DND-41 (cell line): ENCODE data around the gene GEMIN7.

Experiments
- ATAC-seq: fragments of 200-7000 bp; cut with Tn5 transposase; 3 replicates; pipeline ENCODE4 v1.9.1; 2021; ENCODE audit warnings: low read depth; ENCODE audit not compliant: insufficient read depth
- DNase-seq: peaks from one replicate; pipeline ENCODE4 v3.0.0-alpha.2; 2020
- H2AFZ ChIP-seq: 2 replicates; pipeline ENCODE4 v1.6.0; 2012; ENCODE audit warnings: low read depth, low read length
- H3K27ac ChIP-seq: 2 replicates; pipeline ENCODE4 v1.5.1; 2012; ENCODE audit warnings: low read length, inconsistent platforms
- H3K27me3 ChIP-seq: fragments of 200-600 bp; sonication (generic); 2 replicates; pipeline ENCODE4 v1.6.0; 2012; ENCODE audit warnings: low read length, mild to moderate bottlenecking, inconsistent platforms; ENCODE audit not compliant: insufficient read depth, poor library complexity
- H3K36me3 ChIP-seq: 2 replicates; pipeline ENCODE4 v1.5.1; 2012; ENCODE audit warnings: low read length, inconsistent platforms; ENCODE audit not compliant: insufficient read depth
- H3K4me1 ChIP-seq: 2 replicates; pipeline ENCODE4 v1.5.1; 2012; ENCODE audit warnings: mild to moderate bottlenecking, low read length; ENCODE audit not compliant: insufficient read depth
- H3K4me2 ChIP-seq: 2 replicates; pipeline ENCODE4 v1.6.0; 2012; ENCODE audit warnings: mild to moderate bottlenecking, moderate library complexity, low read length, inconsistent platforms; ENCODE audit not compliant: insufficient read depth
- H3K4me3 ChIP-seq, 2 experiments: fragments of 200-600 bp in 1 of 2; shearing (Covaris generic) in 1 of 2; 2 replicates each; pipeline ENCODE4 v1.5.1; 2012 to 2016; ENCODE audit warnings: inconsistent platforms in 2 of 2, low read length in 2 of 2, mild to moderate bottlenecking in 2 of 2, low read depth in 1 of 2, moderate library complexity in 1 of 2
- H3K79me2 ChIP-seq: 2 replicates; pipeline ENCODE4 v1.6.0; 2012; ENCODE audit warnings: low read length, inconsistent platforms; ENCODE audit not compliant: insufficient read depth
- H3K9ac ChIP-seq: 2 replicates; pipeline ENCODE4 v1.6.0; 2012; ENCODE audit warnings: low read depth, mild to moderate bottlenecking, inconsistent platforms, low read length, moderate library complexity
- H3K9me3 ChIP-seq: 2 replicates; pipeline ENCODE4 v1.5.1; 2012; ENCODE audit warnings: low read length, moderate library complexity, mild to moderate bottlenecking, inconsistent platforms; ENCODE audit not compliant: insufficient read depth, severe bottlenecking
- H4K20me1 ChIP-seq: 2 replicates; pipeline ENCODE4 v1.6.0; 2012; ENCODE audit warnings: low read length; ENCODE audit not compliant: insufficient read depth
- CTCF ChIP-seq: IDR thresholded peaks from 2 replicates; pipeline ENCODE4 v1.5.1; 2012; ENCODE audit warnings: borderline replicate concordance, low read length, moderate library complexity, mild to moderate bottlenecking; ENCODE audit not compliant: poor library complexity, severe bottlenecking; ENCODE audit errors: extremely low read depth
- EZH2 ChIP-seq: IDR thresholded peaks from 3 replicates; pipeline ENCODE4 v1.6.1; 2012; ENCODE audit warnings: borderline replicate concordance, low read depth, mild to moderate bottlenecking, moderate library complexity, low read length, inconsistent platforms; ENCODE audit not compliant: severe bottlenecking

The GEMIN7 gene

GRCh38 chr19:45122832-45123231, 43.8 kb downstream of the GEMIN7 start:
- Histone ChIP-seq H3K79me2 (peaks cover 92% of the 10 kb centered on the region), H3K4me3 (no peak overlapping the region), H3K36me3 (peaks cover 3% of the 10 kb centered on the region; the same call in 1 of the 2 replicates), H2AFZ (no peak overlapping the region), H3K9me3 (no peaks in the 10 kb centered on the region), H4K20me1 (peaks cover 83% of the 10 kb centered on the region), H3K27me3 (no peaks in the 10 kb centered on the region), H3K4me1 (peaks cover 3% of the 10 kb centered on the region), H3K4me2 (no peak overlapping the region), H3K9ac (no peak overlapping the region), H3K27ac (no peak overlapping the region)
- DNase-seq = no peak
- TF ChIP-seq EZH2 (no peak), CTCF (no peak)
- ATAC-seq = no peak

- H3K9ac ChIP-seq = no peak overlapping the region
- no peak overlapping the region for H3K27ac ChIP-seq
- peaks cover 3% of the 10 kb centered on the region for H3K36me3 ChIP-seq
- H3K4me2 ChIP-seq = no peak overlapping the region
- H2AFZ ChIP-seq = no peak overlapping the region
- H3K4me1 ChIP-seq = no peaks in the 10 kb centered on the region
- no peaks in the 10 kb centered on the region for H3K27me3 ChIP-seq
- H3K79me2 ChIP-seq = peaks cover 90% of the 10 kb centered on the region
- no peaks in the 10 kb centered on the region for H3K9me3 ChIP-seq
- H4K20me1 ChIP-seq = peaks cover 81% of the 10 kb centered on the region
- TF ChIP-seq CTCF = no peak
- no peak for TF ChIP-seq EZH2
- H3K4me3 ChIP-seq = no peak overlapping the region
- DNase-seq = no peak
- ATAC-seq = no peak
Measured at GRCh38 chr19:45123440-45123850, 44.4 kb downstream of the GEMIN7 start.

- no peaks in the 10 kb centered on the region for H3K9me3 ChIP-seq
- ATAC-seq (no peak), DNase-seq (no peak)
- H3K4me2 ChIP-seq = no peak overlapping the region
- peaks cover 6% of the 10 kb centered on the region for H3K36me3 ChIP-seq
- TF ChIP-seq CTCF (no peak), EZH2 (no peak)
- H3K4me1 ChIP-seq = no peaks in the 10 kb centered on the region
- H3K27ac ChIP-seq = no peak overlapping the region
- H4K20me1 ChIP-seq = peaks cover 83% of the 10 kb centered on the region
- no peaks in the 10 kb centered on the region for H3K27me3 ChIP-seq
- H3K9ac ChIP-seq = no peak overlapping the region
- peaks cover 90% of the 10 kb centered on the region for H3K79me2 ChIP-seq
- H3K4me3 ChIP-seq = no peak overlapping the region
- no peak overlapping the region for H2AFZ ChIP-seq
Measured at GRCh38 chr19:45124021-45124420, 45.0 kb downstream of the GEMIN7 start.

DNA sequence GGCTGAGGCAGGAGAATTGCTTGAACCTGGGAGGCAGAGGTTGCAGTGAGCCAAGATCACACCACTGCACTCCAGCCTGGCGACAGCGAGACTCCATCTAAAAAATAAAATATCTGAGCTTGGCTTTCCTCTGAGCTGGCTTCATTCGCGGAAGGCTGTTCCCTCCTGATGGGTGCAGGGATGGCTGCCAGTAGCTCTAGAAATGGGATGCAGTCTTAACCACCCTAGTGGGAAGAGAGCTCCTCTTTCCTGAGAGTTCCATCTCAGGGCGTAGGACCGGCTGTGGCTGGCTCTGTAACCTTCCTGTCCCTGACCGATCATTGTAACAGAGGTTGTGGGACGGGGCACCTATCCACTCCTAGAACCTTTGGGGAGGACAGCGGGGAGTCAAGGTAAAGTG, 46.3 kb downstream of the GEMIN7 start:
- H4K20me1 ChIP-seq = peaks cover 85% of the 10 kb centered on the region
- H3K27me3 ChIP-seq = no peaks in the 10 kb centered on the region
- no peak overlapping the region for H3K27ac ChIP-seq
- no peaks in the 10 kb centered on the region for H3K4me1 ChIP-seq
- no peak overlapping the region for H3K4me2 ChIP-seq
- H3K9me3 ChIP-seq = no peaks in the 10 kb centered on the region
- DNase-seq (no peak), ATAC-seq (no peak)
- no peak overlapping the region for H3K4me3 ChIP-seq
- no peak overlapping the region for H2AFZ ChIP-seq
- TF ChIP-seq EZH2 (no peak), CTCF (no peak)
- H3K9ac ChIP-seq = no peak overlapping the region
- H3K79me2 ChIP-seq = peaks cover 90% of the 10 kb centered on the region
- peaks cover 6% of the 10 kb centered on the region for H3K36me3 ChIP-seq
